ENCODE data around the gene FBLN5. TPM values are rescaled to one million over a fixed set of nuclear protein-coding genes. Genes with fewer than 3 reads are reported as not detected.

The FBLN5 gene
- total RNA-seq, 4 donors from 2014 or later = 77.7 to 186 (median 127) TPM

GRCh38 chr14:91983588-91983987 is 36.1 kb upstream of the FBLN5 start:
- no peak for ATAC-seq
- 62 to 72% methylated on average over 4 of the region's 4 CpGs for WGBS, 2 donors (ENCODE audit: low coverage in 1 of 2)
- Histone ChIP-seq H3K4me1 (peaks cover 0 to 36% (median 4%) of the 10 kb centered on the region in 3 donors), H3K4me3 (no peak overlapping the region), H3K9me3 (no peaks in the 10 kb centered on the region), H3K27ac (no peak overlapping the region), H3K27me3 (no peaks in the 10 kb centered on the region), H3K36me3 (peaks cover 0 to 30% of the 10 kb centered on the region in 2 donors)
- TF ChIP-seq EP300 (IDR thresholded peaks at IDR 0.05) = no peak
- TF ChIP-seq POLR2A (IDR thresholded peaks at IDR 0.05) = no peak
- TF ChIP-seq, protein P1, sequence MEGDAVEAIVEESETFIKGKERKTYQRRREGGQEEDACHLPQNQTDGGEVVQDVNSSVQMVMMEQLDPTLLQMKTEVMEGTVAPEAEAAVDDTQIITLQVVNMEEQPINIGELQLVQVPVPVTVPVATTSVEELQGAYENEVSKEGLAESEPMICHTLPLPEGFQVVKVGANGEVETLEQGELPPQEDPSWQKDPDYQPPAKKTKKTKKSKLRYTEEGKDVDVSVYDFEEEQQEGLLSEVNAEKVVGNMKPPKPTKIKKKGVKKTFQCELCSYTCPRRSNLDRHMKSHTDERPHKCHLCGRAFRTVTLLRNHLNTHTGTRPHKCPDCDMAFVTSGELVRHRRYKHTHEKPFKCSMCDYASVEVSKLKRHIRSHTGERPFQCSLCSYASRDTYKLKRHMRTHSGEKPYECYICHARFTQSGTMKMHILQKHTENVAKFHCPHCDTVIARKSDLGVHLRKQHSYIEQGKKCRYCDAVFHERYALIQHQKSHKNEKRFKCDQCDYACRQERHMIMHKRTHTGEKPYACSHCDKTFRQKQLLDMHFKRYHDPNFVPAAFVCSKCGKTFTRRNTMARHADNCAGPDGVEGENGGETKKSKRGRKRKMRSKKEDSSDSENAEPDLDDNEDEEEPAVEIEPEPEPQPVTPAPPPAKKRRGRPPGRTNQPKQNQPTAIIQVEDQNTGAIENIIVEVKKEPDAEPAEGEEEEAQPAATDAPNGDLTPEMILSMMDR (IDR thresholded peaks at IDR 0.05) = no peak
- no peak for TF ChIP-seq POLR2AphosphoS5 (IDR thresholded peaks at IDR 0.05)

DNA sequence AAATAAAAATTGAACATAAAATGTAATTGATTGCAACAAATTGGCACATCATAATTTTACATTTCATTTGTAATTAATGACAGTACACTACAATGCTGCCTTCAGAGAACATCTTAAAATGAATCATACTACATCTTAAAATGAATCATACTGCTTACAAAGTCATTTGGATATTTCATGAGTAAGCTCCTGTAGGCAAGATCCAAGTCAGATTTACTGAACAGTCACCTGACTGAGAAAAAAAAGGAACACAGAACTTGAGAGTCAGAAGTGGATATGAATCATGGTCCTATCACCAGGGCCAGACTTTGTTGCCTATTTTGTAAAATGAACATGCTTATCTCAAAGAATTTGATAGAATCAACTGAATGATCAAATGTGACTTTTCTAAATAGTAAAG is 32.7 kb upstream of the FBLN5 start:
- Histone ChIP-seq H3K27ac (no peak overlapping the region), H3K9me3 (no peaks in the 10 kb centered on the region), H3K4me3 (no peak overlapping the region), H3K27me3 (no peaks in the 10 kb centered on the region), H3K36me3 (peaks cover 0 to 16% of the 10 kb centered on the region in 2 donors), H3K4me1 (peaks cover 0 to 34% (median 2%) of the 10 kb centered on the region in 3 donors)
- peak; percentile 84 for ATAC-seq
- TF ChIP-seq POLR2AphosphoS5 (IDR thresholded peaks at IDR 0.05) (peak; percentile 47), EP300 (IDR thresholded peaks at IDR 0.05) (no peak)

- WGBS, 2 donors (ENCODE audit: low coverage in 1 of 2) = 33 to 43% methylated on average over 4 to 5 of the region's 5 CpGs
- Histone ChIP-seq H3K4me1 (peaks cover 0 to 25% (median 0%) of the 10 kb centered on the region in 3 donors), H3K36me3 (peaks cover 0 to 39% of the 10 kb centered on the region in 2 donors), H3K27ac (no peak overlapping the region), H3K27me3 (no peaks in the 10 kb centered on the region), H3K9me3 (no peaks in the 10 kb centered on the region), H3K4me3 (no peak overlapping the region)
- TF ChIP-seq POLR2AphosphoS5 (IDR thresholded peaks at IDR 0.05) (no peak), POLR2A (IDR thresholded peaks at IDR 0.05) (no peak), EP300 (IDR thresholded peaks at IDR 0.05) (no peak)
- TF ChIP-seq, protein P1 (IDR thresholded peaks at IDR 0.05) = no peak
- no peak for ATAC-seq
Measured at GRCh38 chr14:91977884-91978283, 30.4 kb upstream of the FBLN5 start.

DNA sequence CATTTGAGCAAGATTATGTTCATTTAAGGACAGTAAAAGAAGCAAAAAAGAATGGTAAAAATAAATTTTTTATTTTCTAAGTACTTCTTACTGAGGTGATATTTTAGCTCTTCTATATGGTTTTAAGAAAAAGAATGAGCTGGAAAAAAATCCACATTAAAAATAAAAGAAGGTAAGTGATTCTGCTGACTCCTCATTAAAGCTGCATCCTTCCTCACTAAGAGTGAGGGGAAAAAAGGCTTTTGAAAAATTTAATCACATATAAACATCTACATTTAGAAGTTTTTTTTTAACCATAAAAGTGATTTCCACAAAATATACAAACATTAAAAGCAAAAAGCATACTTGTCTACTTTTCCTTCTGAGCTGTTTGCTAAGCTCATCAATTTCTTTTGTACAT is 28.3 kb upstream of the FBLN5 start:
- Histone ChIP-seq H3K27ac (no peak overlapping the region), H3K27me3 (no peaks in the 10 kb centered on the region), H3K9me3 (no peaks in the 10 kb centered on the region), H3K4me3 (no peak overlapping the region), H3K4me1 (peaks cover 0 to 25% (median 0%) of the 10 kb centered on the region in 3 donors), H3K36me3 (peaks cover 0 to 53% of the 10 kb centered on the region in 2 donors)
- no peak for TF ChIP-seq POLR2AphosphoS5 (IDR thresholded peaks at IDR 0.05)
- ATAC-seq = no peak

DNA sequence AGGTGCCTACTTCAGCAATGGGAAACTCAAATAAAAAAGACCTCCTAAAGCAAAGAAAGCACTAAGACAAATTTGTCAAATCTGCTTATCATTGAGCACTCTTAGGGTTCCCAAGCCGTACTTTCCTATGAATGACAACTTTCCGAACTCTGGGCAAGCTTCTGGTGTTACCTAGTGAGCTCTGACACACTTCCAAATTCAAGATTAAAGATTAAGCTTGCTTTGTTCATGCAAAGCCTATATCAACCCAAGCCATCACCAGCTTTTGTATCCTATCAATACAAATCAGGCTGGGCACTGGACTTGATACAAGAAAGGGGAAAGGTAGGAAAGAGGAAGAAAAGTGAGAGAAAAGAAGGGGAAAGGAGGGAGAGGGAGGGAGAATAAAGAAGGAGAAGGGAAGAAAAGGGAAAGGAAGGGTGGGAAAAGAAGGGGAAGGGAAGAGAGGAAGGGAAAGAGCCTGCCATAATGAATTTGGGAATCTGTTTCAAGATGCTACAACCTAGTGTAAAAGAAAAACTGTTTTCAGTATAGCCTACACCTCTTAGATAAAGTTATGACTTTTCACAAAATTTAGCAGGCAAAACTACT is 23.8 kb upstream of the FBLN5 start:
- Histone ChIP-seq H3K27ac (no peak overlapping the region), H3K27me3 (no peaks in the 10 kb centered on the region), H3K4me1 (no peaks in the 10 kb centered on the region), H3K4me3 (no peak overlapping the region), H3K9me3 (no peaks in the 10 kb centered on the region), H3K36me3 (peaks cover 0 to 77% of the 10 kb centered on the region in 2 donors)
- ATAC-seq = no peak
- 75 to 100% methylated on average over 2 of the region's 2 CpGs for WGBS, 2 donors (ENCODE audit: low coverage in 1 of 2)
- TF ChIP-seq POLR2A (IDR thresholded peaks at IDR 0.05) (no peak), POLR2AphosphoS5 (IDR thresholded peaks at IDR 0.05) (no peak), EP300 (IDR thresholded peaks at IDR 0.05) (no peak)
- TF ChIP-seq, protein P1 (IDR thresholded peaks at IDR 0.05) = no peak

DNA sequence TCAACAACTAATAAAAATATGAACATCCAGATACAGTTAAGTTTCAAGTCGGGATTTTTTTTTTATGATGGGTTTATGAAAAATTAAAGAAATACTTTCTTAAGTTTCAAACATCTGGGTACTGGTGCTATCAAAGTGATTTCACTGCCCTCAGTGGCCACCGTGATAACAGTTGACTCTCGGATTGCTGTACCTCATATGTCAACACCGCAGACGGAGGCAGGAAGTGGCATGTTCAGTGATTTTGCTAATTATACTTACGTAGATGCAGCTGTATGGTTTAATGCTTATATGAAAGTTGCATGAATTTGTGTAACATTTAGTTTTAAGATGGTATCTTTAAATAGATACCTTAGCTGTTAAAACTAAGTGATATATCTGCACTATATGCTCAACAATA is 20.8 kb upstream of the FBLN5 start:
- no peak overlapping the region for H3K4me3 ChIP-seq
- peaks cover 0 to 4% (median 0%) of the 10 kb centered on the region in 3 donors for H3K4me1 ChIP-seq
- no peaks in the 10 kb centered on the region for H3K27me3 ChIP-seq
- no peak overlapping the region for H3K27ac ChIP-seq
- H3K9me3 ChIP-seq = no peaks in the 10 kb centered on the region
- peaks cover 0 to 58% of the 10 kb centered on the region in 2 donors for H3K36me3 ChIP-seq
- ATAC-seq = no peak
- 81 to 89% methylated on average over 6 of the region's 6 CpGs for WGBS, 2 donors (ENCODE audit: low coverage in 1 of 2)
- TF ChIP-seq EP300 (IDR thresholded peaks at IDR 0.05) (no peak), POLR2A (IDR thresholded peaks at IDR 0.05) (no peak), POLR2AphosphoS5 (IDR thresholded peaks at IDR 0.05) (no peak)
- TF ChIP-seq, protein P1 (IDR thresholded peaks at IDR 0.05) = no peak
